Eye (tissue), 1 donor: ENCODE data around the gene HCST.
"Not testable (repeated sequence)": the region's sequence is repeated elsewhere in the genome, so short reads cannot be mapped to it uniquely, and the experiment has no call there.

Experiments used
- DNase-seq: peaks from one replicate; pipeline ENCODE4 v3.0.0-alpha.2; 2015

HCST gene

GRCh38 chr19:35907377-35907745, 5.0 kb downstream of the HCST start:
- DNase-seq: no peak

- no peak for DNase-seq
These were observed 5.7 kb downstream of the HCST start, which contains the start of gene TYROBP for GRCh38 chr19:35908010-35908441. TYROBP (minus strand) TSS chr19:35908295; CDS start chr19:35908228, 67 bp downstream.

- DNase-seq: no peak
These were observed 6.8 kb downstream of the HCST start for GRCh38 chr19:35908973-35909683.

- no peak for DNase-seq
These were observed 7.3 kb downstream of the HCST start for GRCh38 chr19:35909684-35910035.

GRCh38 chr19:35910355-35910754, 8.0 kb downstream of the HCST start:
- DNase-seq: not testable (repeated sequence)

- no peak for DNase-seq
These were observed 8.8 kb downstream of the HCST start for GRCh38 chr19:35911173-35911572.

GRCh38 chr19:35911790-35912189, 9.5 kb downstream of the HCST start:
- no peak for DNase-seq

GRCh38 chr19:35913589-35913988, 11.3 kb downstream of the HCST start:
- no peak for DNase-seq

- DNase-seq: no peak
These were observed 13.1 kb downstream of the HCST start for GRCh38 chr19:35915443-35915842.

GRCh38 chr19:35919306-35919705, 17.0 kb downstream of the HCST start:
- DNase-seq: no peak

GRCh38 chr19:35921012-35921411, 18.7 kb downstream of the HCST start:
- no peak for DNase-seq

GRCh38 chr19:35925501-35925900, 23.2 kb downstream of the HCST start:
- no peak for DNase-seq

GRCh38 chr19:35928507-35928906, 26.2 kb downstream of the HCST start:
- DNase-seq: no peak

- DNase-seq: no peak
These were observed 27.5 kb downstream of the HCST start for GRCh38 chr19:35929876-35930275.

GRCh38 chr19:35931161-35931873, 29.0 kb downstream of the HCST start:
- peak; percentile 100 for DNase-seq

- DNase-seq: no peak
These were observed 29.5 kb downstream of the HCST start for GRCh38 chr19:35931874-35932202.

- DNase-seq: no peak
These were observed 30.1 kb downstream of the HCST start for GRCh38 chr19:35932291-35932936.

- peak; percentile 89 for DNase-seq
These were observed 33.8 kb downstream of the HCST start, which contains the start of gene LRFN3 for GRCh38 chr19:35935911-35936737. LRFN3 (plus strand) TSS chr19:35936374; CDS start chr19:35939426, 3,052 bp downstream.

GRCh38 chr19:35936738-35937268, 34.5 kb downstream of the HCST start:
- DNase-seq: peak; percentile 19

GRCh38 chr19:35937345-35938281, 35.3 kb downstream of the HCST start:
- DNase-seq: no peak
